ENCODE data around the gene SNAP91. TPM values are rescaled to one million over a fixed set of nuclear protein-coding genes. Genes with fewer than 3 reads are reported as not detected.

Gene SNAP91
- total and polyA plus RNA-seq, 7 donors: 0.09 to 0.81 (median 0.51) TPM; not detected in 4

GRCh38 chr6:83536647-83537589, 172.0 kb downstream of the SNAP91 start:
- WGBS, 3 donors: 68 to 77% (median 73%) methylated on average over 4 of the region's 4 CpGs
- ATAC-seq: no peak
- H3K4me1 ChIP-seq: no peaks in the 10 kb centered on the region
- no peak for TF ChIP-seq CTCF (IDR thresholded peaks at IDR 0.05)
- H3K9me3 ChIP-seq: no peaks in the 10 kb centered on the region
- intact Hi-C loops (cut with DNase I): no loop called here
- DNase-seq: no peak
- no peak overlapping the region for H3K27ac ChIP-seq
- no peaks in the 10 kb centered on the region for H3K36me3 ChIP-seq (ENCODE audit: insufficient read depth in 1 of 2, low read depth in 1 of 2)
- no peaks in the 10 kb centered on the region for H3K27me3 ChIP-seq (ENCODE audit: insufficient read depth in 3 of 3, low read length in 2 of 3)
- no peak overlapping the region for H3K4me3 ChIP-seq

GRCh38 chr6:83536034-83536646, 172.8 kb downstream of the SNAP91 start:
- DNase-seq (no peak), ATAC-seq (no peak)
- H3K27me3 ChIP-seq (ENCODE audit: insufficient read depth in 3 of 3, low read length in 2 of 3): no peaks in the 10 kb centered on the region
- peak; percentile 41 for TF ChIP-seq CTCF (IDR thresholded peaks at IDR 0.05)
- H3K4me3 ChIP-seq: no peak overlapping the region
- no peak overlapping the region for H3K27ac ChIP-seq
- no peaks in the 10 kb centered on the region for H3K9me3 ChIP-seq
- H3K36me3 ChIP-seq (ENCODE audit: insufficient read depth in 1 of 2, low read depth in 1 of 2): no peaks in the 10 kb centered on the region
- intact Hi-C loops (cut with DNase I): no loop called here
- H3K4me1 ChIP-seq: no peaks in the 10 kb centered on the region
- 45 to 50% (median 47%) methylated on average over 5 of the region's 5 CpGs for WGBS, 3 donors

- Histone ChIP-seq H3K27ac (no peak overlapping the region), H3K4me3 (no peak overlapping the region), H3K27me3 (ENCODE audit: insufficient read depth in 3 of 3, low read length in 2 of 3) (no peaks in the 10 kb centered on the region), H3K4me1 (peaks cover 4% of the 10 kb centered on the region), H3K9me3 (no peaks in the 10 kb centered on the region), H3K36me3 (ENCODE audit: insufficient read depth in 1 of 2, low read depth in 1 of 2) (no peaks in the 10 kb centered on the region)
- WGBS, 3 donors: 59 to 72% (median 67%) methylated on average over 4 of the region's 4 CpGs
- no peak for TF ChIP-seq CTCF (IDR thresholded peaks at IDR 0.05)
- no peak for DNase-seq
- intact Hi-C loops (cut with DNase I): loop anchor here in 1 of 2 donors (5.0 kb wide), 1 partner anchor 452 kb away; the partner anchor contains the start of genes DOP1A and UBE3D
- peak in 3 of 4 donors; percentile 24 to 58 (median 34) for ATAC-seq
Measured at GRCh38 chr6:83518816-83519480, 190.0 kb downstream of the SNAP91 start.

- ATAC-seq (peak; percentile 23 to 82 (median 64)), DNase-seq (no peak)
- no peaks in the 10 kb centered on the region for H3K27me3 ChIP-seq (ENCODE audit: insufficient read depth in 3 of 3, low read length in 2 of 3)
- H3K9me3 ChIP-seq: no peaks in the 10 kb centered on the region
- intact Hi-C loops (cut with DNase I): loop anchor here in 1 of 2 donors (5.0 kb wide), 1 partner anchor 450 kb away; the partner anchor contains the start of genes DOP1A and UBE3D
- no peaks in the 10 kb centered on the region for H3K36me3 ChIP-seq (ENCODE audit: insufficient read depth in 1 of 2, low read depth in 1 of 2)
- H3K4me1 ChIP-seq: peaks cover 4% of the 10 kb centered on the region
- TF ChIP-seq CTCF (IDR thresholded peaks at IDR 0.05): no peak
- no peak overlapping the region for H3K4me3 ChIP-seq
- 54 to 74% (median 67%) methylated on average over 1 of the region's 1 CpG for WGBS, 3 donors
- no peak overlapping the region for H3K27ac ChIP-seq
Measured at GRCh38 chr6:83517500-83517899, 191.4 kb downstream of the SNAP91 start.
